ENCODE data around the gene DBR1.

DNA sequence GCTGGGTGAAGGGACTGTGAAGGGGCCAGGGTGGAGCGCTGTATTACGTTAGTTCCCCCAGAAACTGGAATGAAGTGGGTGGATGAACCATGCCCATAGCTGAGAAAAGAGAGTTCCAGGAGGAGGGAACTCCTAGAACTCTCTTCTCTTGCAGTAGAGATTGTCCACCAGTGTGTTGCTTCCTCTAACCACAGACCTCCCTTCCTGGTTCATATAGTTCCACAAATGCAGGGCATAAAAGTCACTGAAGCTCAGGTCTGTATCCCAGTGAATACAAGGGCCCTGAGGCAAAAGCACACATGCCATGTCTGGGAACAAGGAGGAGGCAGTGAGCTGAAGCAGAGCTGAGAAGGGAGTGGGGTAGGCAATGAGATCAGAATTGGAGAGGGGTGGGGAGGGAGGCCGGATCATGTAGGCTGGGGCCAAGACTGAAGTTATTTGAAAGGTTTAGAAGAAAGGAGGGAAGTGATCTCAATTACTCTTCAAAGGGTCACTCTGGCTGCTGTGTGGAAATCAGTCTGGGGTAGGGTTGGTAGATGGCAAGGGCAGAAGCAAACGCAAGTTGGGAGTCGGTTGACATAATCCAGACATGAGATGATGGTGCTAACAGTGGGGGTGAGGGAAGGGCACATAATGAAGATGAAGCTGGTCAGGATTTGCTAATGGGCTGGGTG lies 49.0 kb downstream of the DBR1 start:
- TF ChIP-seq SIN3A (IDR thresholded peaks at IDR 0.05; ENCODE audit: borderline replicate concordance, insufficient read depth, low read length) (no peak), TAF1 (IDR thresholded peaks at IDR 0.05; ENCODE audit: borderline replicate concordance, insufficient read depth, low read length) (no peak), POLR2AphosphoS5 (IDR thresholded peaks at IDR 0.05; ENCODE audit: low read depth, low read length) (no peak)

Data from PFSK-1 (cell line).